GM21529 (cell line): ENCODE data around the gene ZFHX2.
"Not testable (repeated sequence)": the region's sequence is repeated elsewhere in the genome, so short reads cannot be mapped to it uniquely, and the experiment has no call there.

ENCODE experiments used
- ATAC-seq: cut with Tn5 transposase; IDR thresholded peaks from one replicate; pipeline ENCODE4 v1.9.1; 2021; ENCODE audit not compliant: unreplicated experiment

ZFHX2 gene

GRCh38 chr14:23544511-23545447, 6.8 kb downstream of the ZFHX2 start:
- ATAC-seq = no peak

GRCh38 chr14:23543403-23543802, 8.2 kb downstream of the ZFHX2 start:
- no peak for ATAC-seq

- ATAC-seq = no peak
Measured at GRCh38 chr14:23542261-23542660, 9.3 kb downstream of the ZFHX2 start.

DNA sequence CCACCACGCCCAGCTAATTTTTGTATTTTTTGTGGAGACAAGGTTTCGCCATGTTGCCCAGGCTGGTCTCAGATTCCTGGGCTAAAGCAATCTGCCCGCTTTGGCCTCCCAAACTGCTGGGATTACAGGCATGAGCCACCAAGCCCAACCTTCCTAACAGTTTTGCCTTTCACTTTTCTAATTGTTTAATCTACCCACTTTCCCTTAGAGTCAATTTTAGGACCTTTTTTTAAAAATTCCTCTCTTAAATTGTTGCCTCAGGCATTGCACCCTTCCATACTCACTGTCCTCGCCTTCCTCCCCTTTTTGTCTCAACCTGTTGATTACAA, 11.5 kb downstream of the ZFHX2 start:
- ATAC-seq = no peak

- ATAC-seq = peak; percentile 65
Measured at GRCh38 chr14:23539248-23540140, 12.1 kb downstream of the ZFHX2 start.

- ATAC-seq = no peak
Measured at GRCh38 chr14:23538785-23539184, 12.8 kb downstream of the ZFHX2 start.

DNA sequence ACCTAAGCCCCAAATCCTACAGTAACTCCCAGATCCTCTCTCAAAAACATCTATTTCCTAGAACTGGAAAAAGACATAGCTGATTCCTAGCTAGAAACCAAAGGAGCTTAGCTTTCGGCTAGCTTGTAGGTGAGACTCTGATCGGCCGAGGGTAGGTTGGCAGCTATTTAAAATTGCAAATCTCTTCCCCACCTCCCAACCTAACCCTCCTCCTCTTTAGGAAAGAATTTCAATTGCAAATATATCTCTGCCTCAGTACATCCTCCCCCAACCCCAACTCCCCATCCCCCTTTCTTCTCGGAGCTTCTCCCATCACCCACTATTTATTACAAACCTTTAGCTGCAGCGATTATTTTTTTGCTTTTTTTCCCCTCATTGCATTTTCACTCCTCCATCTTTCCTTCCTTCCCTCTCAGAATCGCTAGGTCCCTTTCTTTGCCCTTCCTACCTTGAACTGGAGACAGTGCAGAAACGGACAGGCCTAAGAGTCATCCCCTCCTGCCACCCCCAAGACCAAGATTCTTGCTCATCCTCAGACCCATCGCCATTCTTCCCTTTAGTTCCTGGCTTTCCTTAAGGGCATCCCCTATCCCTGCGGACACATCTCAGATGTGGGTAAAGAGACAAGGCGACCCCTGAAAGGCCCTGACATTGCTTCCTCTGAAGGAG, 13.4 kb downstream of the ZFHX2 start:
- ATAC-seq = no peak

DNA sequence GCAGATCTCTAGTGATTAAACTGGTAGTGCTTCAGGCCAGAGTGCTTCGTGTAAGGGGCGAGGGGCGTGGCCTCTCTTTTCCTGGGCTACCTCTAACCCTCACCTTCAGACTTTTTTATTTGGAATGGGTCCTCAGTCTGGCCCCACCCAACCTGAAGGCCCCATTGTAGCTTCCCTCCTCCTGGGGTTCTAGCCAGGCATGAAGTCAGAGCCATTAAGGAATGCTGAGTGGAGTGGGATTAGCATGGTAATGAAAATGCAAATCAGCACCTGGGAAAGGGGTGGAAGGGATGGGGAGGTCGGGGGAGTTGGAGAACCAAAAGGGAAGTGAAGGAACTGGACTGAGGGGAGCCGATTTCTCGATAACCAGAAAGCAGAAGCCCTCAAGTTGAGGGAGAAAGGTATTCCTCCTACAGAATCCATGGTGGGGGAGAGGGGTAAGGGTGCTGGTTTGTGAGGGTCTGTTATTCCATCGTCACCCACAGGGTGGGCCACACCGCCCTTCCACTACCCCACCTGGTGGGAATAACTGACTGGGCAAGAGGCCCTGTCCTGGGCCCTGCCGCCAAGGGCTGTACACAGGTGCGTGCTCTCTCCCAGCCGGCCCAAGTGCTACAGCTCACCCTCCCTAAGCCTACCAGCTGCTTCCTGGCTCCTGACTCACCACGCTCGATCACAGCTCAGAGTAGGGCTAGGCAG, 14.1 kb downstream of the ZFHX2 start:
- no peak for ATAC-seq

GRCh38 chr14:23536906-23537305, 14.7 kb downstream of the ZFHX2 start:
- not testable (repeated sequence) for ATAC-seq

DNA sequence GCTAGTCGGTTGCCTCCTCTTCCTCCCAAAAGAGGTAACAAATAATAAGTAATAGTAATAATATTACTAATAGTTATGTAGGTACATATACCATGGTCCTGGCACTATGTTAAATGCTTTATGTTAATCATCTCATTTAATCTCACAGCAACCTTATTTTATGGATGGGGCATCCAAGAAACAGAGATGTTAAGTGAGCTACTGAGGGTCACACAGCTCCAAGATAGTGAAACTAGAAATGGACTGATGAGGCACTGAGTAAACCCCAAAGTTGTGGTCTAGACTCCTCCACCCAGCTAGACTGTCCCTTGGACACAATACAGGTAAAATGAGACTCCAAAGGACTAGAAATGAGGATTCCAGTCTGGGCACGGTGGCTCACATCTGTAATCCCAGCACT, 15.1 kb downstream of the ZFHX2 start:
- no peak for ATAC-seq

GRCh38 chr14:23535943-23536342, 15.6 kb downstream of the ZFHX2 start:
- ATAC-seq = no peak

DNA sequence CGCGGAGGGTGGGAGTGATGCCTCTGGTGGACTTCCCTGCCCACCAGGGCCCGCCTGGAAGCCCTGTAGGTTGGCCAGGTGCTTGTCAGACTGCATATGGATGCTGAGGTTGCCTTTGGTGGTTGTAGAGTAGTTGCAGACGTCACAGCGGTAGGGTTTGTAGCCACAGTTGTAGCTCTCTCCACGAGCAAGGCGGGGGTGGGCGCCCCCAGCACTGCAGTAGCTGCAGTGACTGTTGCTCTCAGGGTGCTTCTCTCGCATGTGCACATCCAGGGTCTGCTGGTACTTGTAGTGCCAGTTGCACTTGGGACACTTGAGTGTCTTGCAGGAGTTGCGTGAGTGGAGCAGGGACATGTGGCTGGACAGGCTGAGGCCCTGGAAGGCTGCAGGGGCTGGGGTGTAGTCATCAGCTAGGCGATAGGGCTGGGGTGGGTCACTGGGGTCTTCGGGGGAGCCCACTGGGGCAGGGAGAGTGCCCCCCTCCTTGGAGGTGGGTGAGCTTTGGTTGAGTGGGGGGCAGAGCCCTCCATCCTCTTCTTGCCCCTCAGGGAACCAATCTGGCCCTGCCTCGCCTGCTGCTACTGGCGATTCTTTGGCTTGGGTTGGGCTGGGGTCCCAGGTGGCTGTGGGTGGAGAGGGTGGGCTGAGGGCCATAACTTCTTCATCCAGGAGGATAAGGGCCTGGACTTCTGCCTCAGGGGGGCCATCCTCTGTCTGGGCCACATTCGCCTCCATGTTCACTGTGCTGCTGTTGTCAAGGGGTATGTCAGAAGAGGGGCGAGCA, 17.7 kb downstream of the ZFHX2 start:
- ATAC-seq = no peak

DNA sequence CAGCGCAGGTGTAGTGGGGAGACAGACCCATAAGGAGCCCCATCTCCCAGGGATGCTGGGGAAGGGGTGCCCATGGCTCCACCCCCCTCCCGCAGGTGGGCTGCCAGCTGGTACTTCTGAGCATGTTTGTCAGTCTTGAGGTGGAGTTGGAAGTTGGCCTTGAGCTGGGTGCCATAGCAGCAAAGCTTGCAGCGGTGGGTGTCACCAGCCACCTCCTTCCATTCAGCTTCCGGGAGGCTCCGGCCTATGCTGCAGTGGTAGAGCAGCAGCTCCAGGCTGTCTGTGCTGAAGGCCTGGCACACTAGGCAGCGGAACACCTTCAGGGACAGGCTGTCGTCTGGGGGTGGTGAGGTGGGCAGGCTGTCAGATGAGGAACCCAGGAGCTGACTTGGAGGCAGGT, 18.9 kb downstream of the ZFHX2 start:
- no peak for ATAC-seq

GRCh38 chr14:23531391-23531790, 20.2 kb downstream of the ZFHX2 start:
- ATAC-seq = no peak

GRCh38 chr14:23530375-23531055, 21.1 kb downstream of the ZFHX2 start:
- ATAC-seq = no peak

DNA sequence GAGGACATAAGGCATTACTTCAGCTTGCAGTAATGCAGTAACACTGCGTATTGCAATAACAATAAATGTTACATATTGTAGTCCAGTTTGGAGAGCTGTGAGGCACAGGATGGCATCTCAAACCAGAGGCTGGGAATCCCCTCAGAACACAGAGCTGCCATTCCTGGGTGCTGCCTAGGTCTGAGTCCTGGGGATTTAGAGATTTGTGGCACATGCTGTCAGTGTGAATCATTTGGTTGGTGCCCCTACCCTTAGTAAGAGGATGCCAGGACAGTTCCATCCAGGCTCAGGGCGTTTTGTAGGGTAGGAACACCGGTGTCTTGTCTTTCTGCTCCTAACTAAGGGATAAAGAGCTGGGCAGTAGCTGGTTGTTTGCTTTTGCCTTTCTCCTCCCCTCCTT, 22.5 kb downstream of the ZFHX2 start:
- no peak for ATAC-seq

GRCh38 chr14:23528555-23528954, 23.0 kb downstream of the ZFHX2 start:
- no peak for ATAC-seq

DNA sequence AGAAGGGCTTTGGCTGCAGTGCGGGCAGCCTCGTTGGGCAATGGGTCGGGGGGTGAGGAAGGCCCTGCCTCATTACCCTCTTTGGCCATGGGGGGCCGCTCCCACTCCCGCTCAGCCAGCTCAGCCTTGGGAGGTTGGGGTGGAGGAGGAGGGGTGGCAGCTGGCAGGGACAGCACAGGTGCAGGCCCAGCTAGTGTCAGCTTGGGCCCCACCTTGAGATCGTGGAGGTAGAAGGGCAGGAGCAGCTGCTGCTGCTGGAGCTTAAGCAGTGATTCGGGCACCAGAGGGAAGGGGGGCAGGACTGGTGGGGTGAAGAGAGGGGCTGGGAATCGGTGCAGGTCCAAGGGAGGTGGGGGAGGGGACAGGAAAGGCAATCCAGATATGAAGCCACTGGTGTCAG, 26.0 kb downstream of the ZFHX2 start:
- ATAC-seq = no peak

DNA sequence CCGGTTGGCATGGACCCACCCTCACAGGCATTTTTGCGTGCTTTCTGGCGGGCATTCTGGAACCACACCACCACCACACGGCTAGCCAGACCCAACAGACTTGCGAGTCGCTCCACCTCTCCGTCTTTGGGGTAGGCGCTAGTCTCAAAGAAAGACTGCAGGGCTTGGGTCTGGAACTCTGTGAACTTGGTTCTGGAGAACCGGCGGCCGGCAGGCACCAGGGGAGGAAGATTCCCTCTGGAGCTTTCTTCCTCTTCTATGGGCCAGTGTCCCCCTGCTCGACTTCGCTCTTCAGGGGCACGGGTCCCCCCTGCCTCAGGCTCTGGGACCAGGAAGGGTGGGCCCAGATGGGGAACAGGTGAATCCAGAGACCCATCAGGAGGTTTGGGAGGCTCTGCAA, 26.6 kb downstream of the ZFHX2 start:
- ATAC-seq = no peak
